Neuronal stem cell (in vitro differentiated cells): ENCODE results near the gene PCSK2.

ENCODE experiments used
- DNase-seq: peaks from one replicate; pipeline ENCODE4 v3.0.0-alpha.2; 2013; ENCODE audit warnings: low spot score
- H2AFZ ChIP-seq: one replicate; pipeline ENCODE4 v1.6.1; 2013; ENCODE audit warnings: mild to moderate bottlenecking, low read length, inconsistent platforms
- H2AK5ac ChIP-seq: 2 replicates; pipeline ENCODE4 v1.6.1; 2013; ENCODE audit warnings: low read depth, mild to moderate bottlenecking, inconsistent platforms, low read length, moderate library complexity, mixed read lengths
- H2BK120ac ChIP-seq: 2 replicates; pipeline ENCODE4 v1.6.1; 2013; ENCODE audit warnings: low read depth, mild to moderate bottlenecking, inconsistent platforms, low read length, moderate library complexity, mixed read lengths
- H2BK12ac ChIP-seq: one replicate; pipeline ENCODE4 v1.6.1; 2013; ENCODE audit warnings: low read length, inconsistent platforms
- H2BK15ac ChIP-seq: 2 replicates; pipeline ENCODE4 v1.6.1; 2013; ENCODE audit warnings: mild to moderate bottlenecking, low read length, inconsistent platforms, mixed read lengths
- H2BK5ac ChIP-seq: one replicate; pipeline ENCODE4 v1.6.1; 2013; ENCODE audit warnings: inconsistent platforms, mild to moderate bottlenecking, low read length, moderate library complexity
- H3K14ac ChIP-seq: one replicate; pipeline ENCODE4 v1.6.1; 2013; ENCODE audit warnings: low read length, inconsistent platforms
- H3K18ac ChIP-seq: 2 replicates; pipeline ENCODE4 v1.6.1; 2013; ENCODE audit warnings: low read length, inconsistent platforms
- H3K23ac ChIP-seq: 2 replicates; pipeline ENCODE4 v1.6.1; 2013; ENCODE audit warnings: low read depth, mild to moderate bottlenecking, mixed read lengths, low read length, inconsistent platforms; ENCODE audit not compliant: poor library complexity
- H3K27ac ChIP-seq: replicated peaks from 3 replicates; pipeline ENCODE4 v1.5.1; 2013; ENCODE audit warnings: low read length, inconsistent platforms
- H3K27me3 ChIP-seq, 3 experiments: 2 replicates each; pipeline ENCODE4 v1.6.1; 2013; ENCODE audit warnings: low read length in 3 of 3, mild to moderate bottlenecking in 2 of 3, inconsistent platforms in 1 of 3, low read depth in 1 of 3, mixed read lengths in 1 of 3, moderate library complexity in 1 of 3; ENCODE audit not compliant: control insufficient read depth in 3 of 3, insufficient read depth in 3 of 3
- H3K36me3 ChIP-seq, 2 donors: replicated peaks in 1 of 2; 2 replicates each; pipeline ENCODE4 v1.6.1; 2013; ENCODE audit warnings: low read length in 2 of 2; ENCODE audit not compliant: control insufficient read depth in 2 of 2, insufficient read depth in 2 of 2
- H3K4ac ChIP-seq: 2 replicates; pipeline ENCODE4 v1.6.1; 2013; ENCODE audit warnings: inconsistent platforms, mild to moderate bottlenecking, low read length, moderate library complexity
- H3K4me1 ChIP-seq, 2 donors: 1 replicate in 1 of 2; 2 replicates in 1 of 2; pipeline ENCODE4 v1.6.1; 2013; ENCODE audit warnings: low read length in 2 of 2, low read depth in 1 of 2; ENCODE audit not compliant: control insufficient read depth in 2 of 2, insufficient read depth in 1 of 2
- H3K4me2 ChIP-seq: one replicate; pipeline ENCODE4 v1.6.1; 2013; ENCODE audit warnings: mild to moderate bottlenecking, low read length, inconsistent platforms; ENCODE audit not compliant: insufficient read depth, poor library complexity, severe bottlenecking
- H3K4me3 ChIP-seq, 2 donors: 2 replicates each; pipeline ENCODE4 v1.5.1; 2013; ENCODE audit warnings: low read length in 2 of 2, mild to moderate bottlenecking in 2 of 2, inconsistent platforms in 1 of 2, moderate library complexity in 1 of 2
- H3K79me1 ChIP-seq: one replicate; pipeline ENCODE4 v1.6.1; 2013; ENCODE audit warnings: low read depth, mild to moderate bottlenecking, inconsistent platforms, low read length, moderate library complexity
- H3K9ac ChIP-seq: one replicate; pipeline ENCODE4 v1.6.1; 2013; ENCODE audit warnings: mild to moderate bottlenecking, low read depth, low read length, inconsistent platforms; ENCODE audit not compliant: poor library complexity
- H3K9me3 ChIP-seq, 2 donors: replicated peaks in 1 of 2; 2 replicates each; pipeline versions ENCODE3 to v1.6.1; 2013; ENCODE audit warnings: low read length in 2 of 2, mild to moderate bottlenecking in 2 of 2, inconsistent platforms in 1 of 2, low read depth in 1 of 2, mixed read lengths in 1 of 2, moderate library complexity in 1 of 2; ENCODE audit not compliant: control insufficient read depth in 2 of 2, insufficient read depth in 1 of 2
- H4K8ac ChIP-seq: one replicate; pipeline ENCODE4 v1.6.1; 2013; ENCODE audit warnings: low read depth, mild to moderate bottlenecking, inconsistent platforms, low read length, moderate library complexity
- H4K91ac ChIP-seq: one replicate; pipeline ENCODE4 v1.6.1; 2013; ENCODE audit warnings: low read length, low read depth, mild to moderate bottlenecking, inconsistent platforms; ENCODE audit not compliant: poor library complexity
- WGBS, 2 donors: extraction: QIAGEN DNeasy Blood & Tissue Kit; methylation state at CpG; one replicate each; pipeline ENCODE4 v1.1.7; 2013; ENCODE audit warnings: missing lambda C conversion rate in 2 of 2, mixed read lengths in 1 of 2; ENCODE audit not compliant: insufficient read length in 2 of 2, insufficient replicate concordance in 1 of 2; ENCODE audit errors: extremely low coverage in 2 of 2; 5-methylcytosine and 5-hydroxymethylcytosine counted together

Gene PCSK2

DNA sequence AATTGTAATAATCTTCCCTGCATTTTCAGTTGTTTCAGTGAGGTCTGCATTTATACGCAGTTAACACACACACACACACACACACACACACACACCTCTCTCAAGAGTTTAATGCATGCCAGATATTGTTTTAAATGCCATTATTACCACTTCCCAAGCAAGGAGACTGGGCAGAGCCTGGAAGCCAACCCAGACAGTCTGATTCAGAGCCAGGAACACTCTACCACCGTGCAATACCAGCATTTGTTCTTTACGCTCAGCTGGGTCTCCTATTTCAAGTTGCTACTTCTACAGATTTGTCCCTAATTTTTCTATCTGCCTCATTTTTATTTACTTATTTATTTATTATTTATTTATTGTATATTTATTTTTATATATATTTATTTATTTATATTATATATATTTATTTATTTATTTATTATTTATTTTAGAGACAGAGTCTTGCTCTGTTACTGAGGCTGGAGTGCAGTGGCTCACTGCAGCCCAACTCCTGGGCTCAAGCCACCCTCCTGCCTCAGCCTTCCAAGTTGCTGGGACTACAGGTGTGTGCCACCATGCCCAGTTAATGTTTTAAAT lies 68.4 kb downstream of the PCSK2 start:
- WGBS, 2 donors, result no CpG with 5 or more reads among the region's 3 CpGs
- no peak overlapping the region for H4K8ac ChIP-seq
- no peak overlapping the region for H2AK5ac ChIP-seq
- no peak overlapping the region for H3K14ac ChIP-seq
- H4K91ac ChIP-seq, result no peak overlapping the region
- H3K79me1 ChIP-seq, result no peaks in the 10 kb centered on the region
- DNase-seq, result no peak
- no peak overlapping the region for H2BK120ac ChIP-seq
- H3K4me1 ChIP-seq, result no peaks in the 10 kb centered on the region
- no peak overlapping the region for H3K4me3 ChIP-seq
- H3K23ac ChIP-seq, result no peak overlapping the region
- H2BK15ac ChIP-seq, result no peak overlapping the region
- no peak overlapping the region for H3K27ac ChIP-seq
- H3K4me2 ChIP-seq, result no peak overlapping the region
- no peak overlapping the region for H3K9ac ChIP-seq
- no peaks in the 10 kb centered on the region for H3K9me3 ChIP-seq
- H3K36me3 ChIP-seq, result no peaks in the 10 kb centered on the region
- H3K18ac ChIP-seq, result no peak overlapping the region
- no peaks in the 10 kb centered on the region for H3K27me3 ChIP-seq
- no peak overlapping the region for H3K4ac ChIP-seq
- H2BK5ac ChIP-seq, result no peak overlapping the region
- no peak overlapping the region for H2BK12ac ChIP-seq
- no peak overlapping the region for H2AFZ ChIP-seq

DNA sequence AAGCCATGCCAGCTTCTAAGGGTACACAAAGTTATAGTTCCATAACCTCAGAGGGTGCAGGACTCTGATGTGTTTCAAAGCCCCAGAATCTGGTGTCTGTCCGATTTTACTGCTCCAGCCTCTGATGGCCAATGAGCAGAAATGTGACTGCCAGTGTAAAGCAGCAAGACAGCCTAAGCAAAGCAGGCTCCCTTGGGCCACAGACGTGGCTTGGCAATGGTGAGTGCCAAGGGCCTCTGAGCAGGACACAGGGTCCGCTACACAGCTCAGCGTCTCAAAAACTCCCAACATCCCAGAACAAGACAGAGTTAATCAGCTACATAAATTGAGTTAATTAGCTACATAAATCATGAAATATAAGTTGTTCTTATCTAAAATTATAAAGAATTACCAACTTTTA lies 69.2 kb downstream of the PCSK2 start:
- H2BK120ac ChIP-seq, result no peak overlapping the region
- H3K4me3 ChIP-seq, result no peak overlapping the region
- H3K4me2 ChIP-seq, result no peak overlapping the region
- H3K27ac ChIP-seq, result no peak overlapping the region
- no peaks in the 10 kb centered on the region for H3K27me3 ChIP-seq
- H2BK5ac ChIP-seq, result no peak overlapping the region
- no peaks in the 10 kb centered on the region for H3K79me1 ChIP-seq
- no peak for DNase-seq
- no peaks in the 10 kb centered on the region for H3K36me3 ChIP-seq
- peak overlapping the region; percentile 48 for H3K18ac ChIP-seq
- no peak overlapping the region for H3K9ac ChIP-seq
- H3K4ac ChIP-seq, result no peak overlapping the region
- peak overlapping the region; percentile 96 for H4K8ac ChIP-seq
- no peak overlapping the region for H4K91ac ChIP-seq
- no peak overlapping the region for H2AK5ac ChIP-seq
- H2BK15ac ChIP-seq, result peak overlapping the region; percentile 67
- H3K9me3 ChIP-seq, result no peaks in the 10 kb centered on the region
- H3K4me1 ChIP-seq, result no peaks in the 10 kb centered on the region
- H3K14ac ChIP-seq, result peak overlapping the region; percentile 98
- H3K23ac ChIP-seq, result no peak overlapping the region
- no peak overlapping the region for H2AFZ ChIP-seq
- H2BK12ac ChIP-seq, result no peak overlapping the region
- WGBS, 2 donors, result no CpG with 5 or more reads among the region's 4 CpGs

DNA sequence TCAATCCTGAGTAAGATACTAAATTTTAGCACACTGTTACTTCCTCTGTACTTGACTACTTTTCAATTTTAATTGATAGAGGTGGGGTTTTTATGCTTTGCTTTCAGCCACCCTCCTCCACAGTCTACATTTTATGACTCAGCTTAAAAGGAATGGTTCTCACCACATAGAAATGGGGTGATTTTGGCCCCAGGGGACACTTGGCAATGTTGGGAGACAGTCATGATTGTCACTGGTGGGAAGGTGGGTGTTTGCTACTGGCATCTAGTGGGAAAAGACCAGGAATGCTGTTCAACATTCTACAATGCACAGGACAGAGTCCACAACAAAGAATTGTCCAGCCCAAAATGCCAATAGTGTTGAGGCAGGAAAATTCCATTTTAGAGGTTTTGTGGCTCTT lies 71.3 kb downstream of the PCSK2 start:
- Histone ChIP-seq H4K91ac (no peak overlapping the region), H2BK5ac (no peak overlapping the region), H3K4ac (no peak overlapping the region), H2BK120ac (no peak overlapping the region), H3K27ac (no peak overlapping the region), H2AK5ac (no peak overlapping the region), H3K18ac (no peak overlapping the region), H4K8ac (no peak overlapping the region), H3K14ac (no peak overlapping the region), H3K4me2 (no peak overlapping the region), H3K79me1 (no peaks in the 10 kb centered on the region), H2BK15ac (no peak overlapping the region), H3K23ac (no peak overlapping the region), H3K27me3 (no peaks in the 10 kb centered on the region), H3K9ac (no peak overlapping the region), H3K4me1 (no peaks in the 10 kb centered on the region), H2BK12ac (no peak overlapping the region), H3K36me3 (no peaks in the 10 kb centered on the region), H3K4me3 (no peak overlapping the region), H3K9me3 (no peaks in the 10 kb centered on the region), H2AFZ (no peak overlapping the region)
- no peak for DNase-seq

DNA sequence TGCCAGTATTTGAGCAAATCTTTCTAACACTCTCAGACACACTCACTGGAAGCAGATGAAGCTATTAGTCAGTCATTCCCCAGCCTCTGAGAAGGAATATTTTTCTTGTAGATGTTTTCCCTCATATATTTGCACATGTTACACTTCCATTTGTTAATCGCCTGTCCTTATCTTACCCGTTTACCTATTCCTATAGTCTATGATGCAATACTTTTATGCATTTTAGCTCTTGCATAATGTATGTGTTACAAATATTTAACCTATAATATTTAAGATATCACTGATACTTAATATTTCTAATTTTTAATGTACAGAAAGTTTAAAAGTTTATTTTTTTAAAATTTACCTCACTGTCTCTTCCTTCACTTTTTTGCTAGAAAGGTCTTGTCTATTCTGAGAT lies 71.9 kb downstream of the PCSK2 start:
- Histone ChIP-seq H2AK5ac (no peak overlapping the region), H2BK15ac (no peak overlapping the region), H3K23ac (no peak overlapping the region), H3K4me2 (no peak overlapping the region), H3K36me3 (no peaks in the 10 kb centered on the region), H3K9me3 (no peaks in the 10 kb centered on the region), H2AFZ (no peak overlapping the region), H3K79me1 (no peaks in the 10 kb centered on the region), H3K27me3 (no peaks in the 10 kb centered on the region), H3K4ac (no peak overlapping the region), H2BK120ac (no peak overlapping the region), H2BK12ac (no peak overlapping the region), H3K9ac (no peak overlapping the region), H3K4me1 (no peaks in the 10 kb centered on the region), H3K14ac (no peak overlapping the region), H2BK5ac (no peak overlapping the region), H4K91ac (no peak overlapping the region), H3K27ac (no peak overlapping the region), H4K8ac (no peak overlapping the region), H3K4me3 (no peak overlapping the region), H3K18ac (no peak overlapping the region)
- no CpG with 5 or more reads among the region's 2 CpGs for WGBS, 2 donors
- no peak for DNase-seq
